ENCODE data around the gene MON2. TPM values are rescaled to one million over a fixed set of nuclear protein-coding genes. Genes with fewer than 3 reads are reported as not detected.

MON2 gene
- total and polyA plus RNA-seq, 2 of the 13 experiments (the other 11 are each of a cell fraction or from before 2014, with no cell fraction given): 10.5 to 24.8 TPM

GRCh38 chr12:62519043-62519442 lies 52.4 kb downstream of the MON2 start (continued):
- TF ChIP-seq HOXD1 (CRISPR knock-in tag; IDR thresholded peaks at IDR 0.05) (no peak), ZMAT3 (CRISPR knock-in tag; conservative IDR thresholded peaks at IDR 0.05) (no peak), DNMT3B (CRISPR knock-in tag; conservative IDR thresholded peaks at IDR 0.05) (no peak), TP53 (CRISPR knock-in tag; conservative IDR thresholded peaks at IDR 0.05) (no peak)

- H3K4me1 ChIP-seq (ENCODE audit: insufficient read depth, low read length): peaks cover 13% of the 10 kb centered on the region
- peak; percentile 55 for FAIRE-seq
- no peak overlapping the region for H3K4me2 ChIP-seq (ENCODE audit: low read depth, low read length)
- POLR2A ChIA-PET: no interaction called here
- ATAC-seq: no peak
- CTCF ChIA-PET (ENCODE audit: low intra/inter-chr PET ratio, low total read pairs): no interaction called here
- intact Hi-C loops (cut with micrococcal nuclease; ENCODE audit: unreplicated experiment): no loop called here
- no peaks in the 10 kb centered on the region for H3K9me3 ChIP-seq (ENCODE audit: low read length)
- H2AFZ ChIP-seq (ENCODE audit: low read length): no peak overlapping the region
- in situ Hi-C loops (cut with HindIII; ENCODE audit: extremely low pct_ligation_motif_present, low pct_unique_long_range_greater_than_20kb): no loop called here
- no peak overlapping the region for H3K4me3 ChIP-seq (replicated peaks in 1 of 3; ENCODE audit: insufficient read depth in 1 of 3, low read depth in 2 of 3, low read length in 3 of 3)
- no peaks in the 10 kb centered on the region for H4K20me1 ChIP-seq (ENCODE audit: insufficient read depth, low read length)
- peaks cover 0 to 4% of the 10 kb centered on the region in 2 experiments; a peak in 2 of 5 replicates for H3K36me3 ChIP-seq (replicated peaks in 1 of 2; ENCODE audit: control insufficient read depth in 1 of 2, insufficient read depth in 2 of 2, low read length in 2 of 2)
- TF ChIP-seq TOE1 (CRISPR knock-in tag; IDR thresholded peaks at IDR 0.05): no peak
- TF ChIP-seq ZIK1 (CRISPR knock-in tag; IDR thresholded peaks at IDR 0.05; ENCODE audit: borderline replicate concordance, low read depth): no peak
- no peak for TF ChIP-seq NFRKB (IDR thresholded peaks at IDR 0.05)
- TF ChIP-seq ZNF660 (CRISPR knock-in tag; IDR thresholded peaks at IDR 0.05; ENCODE audit: borderline replicate concordance, low read depth): no peak
- no peak for TF ChIP-seq NR3C1 (CRISPR knock-in tag; IDR thresholded peaks at IDR 0.05)
- no peak for TF ChIP-seq RAD51 (IDR thresholded peaks at IDR 0.05; ENCODE audit: borderline replicate concordance)
- TF ChIP-seq ETV6 (CRISPR knock-in tag; conservative IDR thresholded peaks at IDR 0.05): no peak
- TF ChIP-seq ZNF275 (CRISPR knock-in tag; IDR thresholded peaks at IDR 0.05; ENCODE audit: borderline replicate concordance): no peak
- no peak for TF ChIP-seq POLR2AphosphoS5 (IDR thresholded peaks at IDR 0.05; ENCODE audit: low read depth, low read length)
- no peak for TF ChIP-seq ZNF569 (CRISPR knock-in tag; IDR thresholded peaks at IDR 0.05; ENCODE audit: borderline replicate concordance)
- TF ChIP-seq SMARCE1 (IDR thresholded peaks at IDR 0.05; ENCODE audit: borderline replicate concordance): no peak
- no peak for TF ChIP-seq NFYB (CRISPR knock-in tag; IDR thresholded peaks at IDR 0.05)
- no peak overlapping the region for H3K27ac ChIP-seq (ENCODE audit: extremely low read length, insufficient read depth, low read length)
- no peaks in the 10 kb centered on the region for H3K79me2 ChIP-seq (ENCODE audit: insufficient read depth, low read length)
- H3K27me3 ChIP-seq (ENCODE audit: control insufficient read depth in 1 of 2, insufficient read depth in 2 of 2, low read length in 2 of 2): no peaks in the 10 kb centered on the region
- H3K9ac ChIP-seq (ENCODE audit: insufficient read depth, low read depth, low read length): no peak overlapping the region
- no TSS peak for BruUV-seq (replicated peaks)
- 93% methylated on average over 5 of the region's 5 CpGs for WGBS (ENCODE audit: low lambda C conversion rate)
- DNase-seq (ENCODE audit: low spot score): no peak
These were observed 53.7 kb downstream of the MON2 start for GRCh38 chr12:62520361-62520760.
